WI38 (cell line): ENCODE results near the gene NMRAL1.

Experiments
- H3K4me3 ChIP-seq: 2 replicates; pipeline ENCODE4 v1.5.1; 2011; ENCODE audit warnings: low read depth, mild to moderate bottlenecking, control low read depth, low read length
- CTCF ChIP-seq: IDR thresholded peaks from 2 replicates; pipeline ENCODE4 v1.5.1; 2012; ENCODE audit warnings: low read depth, mild to moderate bottlenecking, control low read depth, low read length

NMRAL1 gene

GRCh38 chr16:4465977-4466779, 8.2 kb downstream of the NMRAL1 start:
- no peak for TF ChIP-seq CTCF
- H3K4me3 ChIP-seq: no peak overlapping the region

- H3K4me3 ChIP-seq: no peak overlapping the region
- TF ChIP-seq CTCF: no peak
These were observed 10.8 kb downstream of the NMRAL1 start for GRCh38 chr16:4463522-4464163.

- TF ChIP-seq CTCF: no peak
- H3K4me3 ChIP-seq: no peak overlapping the region
These were observed 13.0 kb downstream of the NMRAL1 start for GRCh38 chr16:4461250-4462085.

GRCh38 chr16:4460936-4461249, 13.5 kb downstream of the NMRAL1 start:
- H3K4me3 ChIP-seq: no peak overlapping the region
- no peak for TF ChIP-seq CTCF

GRCh38 chr16:4455951-4456350, 18.5 kb downstream of the NMRAL1 start:
- H3K4me3 ChIP-seq: no peak overlapping the region
- no peak for TF ChIP-seq CTCF

- TF ChIP-seq CTCF: no peak
- no peak overlapping the region for H3K4me3 ChIP-seq
These were observed 19.3 kb downstream of the NMRAL1 start for GRCh38 chr16:4455081-4455480.

- H3K4me3 ChIP-seq: no peak overlapping the region
- no peak for TF ChIP-seq CTCF
These were observed 19.8 kb downstream of the NMRAL1 start for GRCh38 chr16:4454623-4455022.
